A549 (cell line): ENCODE data around the gene C16orf92.

Experiments used
- JUN ChIP-seq, 2 experiments: fragments of >200 bp; sonication (Bioruptor Twin); formaldehyde crosslinking; IDR thresholded peaks; 2 replicates in 1 of 2; 3 replicates in 1 of 2; pipeline ENCODE4 v1.6.1; 2016 to 2017
- RARB ChIP-seq: fragments of 250-450 bp; sonication (Bioruptor Pico); IDR thresholded peaks from 2 replicates; pipeline ENCODE4 v1.8.0; 2021; ENCODE audit warnings: mild to moderate bottlenecking, moderate library complexity
- ZFP36 ChIP-seq: fragments of 450-650 bp; IDR thresholded peaks from 2 replicates; pipeline ENCODE4 v1.6.1; 2014; ENCODE audit warnings: borderline replicate concordance; ENCODE audit not compliant: partially characterized antibody
- ZNF302 ChIP-seq: fragments of 250-450 bp; sonication (Bioruptor Pico); IDR thresholded peaks from 2 replicates; pipeline ENCODE4 v1.9.0; 2021; ENCODE audit warnings: inconsistent platforms, mild to moderate bottlenecking, moderate library complexity
- TF ChIP-seq, protein P1 (sequence below): fragments of 200-600 bp; sonication (generic); IDR thresholded peaks from 2 replicates; pipeline ENCODE4 v1.6.1; 2016; ENCODE audit warnings: antibody characterized with exemption, mild to moderate bottlenecking, moderate library complexity
- TF ChIP-seq, protein P2 (sequence below): fragments of >200 bp; sonication (Bioruptor Twin); formaldehyde crosslinking; IDR thresholded peaks from 3 replicates; pipeline ENCODE4 v1.5.1; 2016

DNA sequence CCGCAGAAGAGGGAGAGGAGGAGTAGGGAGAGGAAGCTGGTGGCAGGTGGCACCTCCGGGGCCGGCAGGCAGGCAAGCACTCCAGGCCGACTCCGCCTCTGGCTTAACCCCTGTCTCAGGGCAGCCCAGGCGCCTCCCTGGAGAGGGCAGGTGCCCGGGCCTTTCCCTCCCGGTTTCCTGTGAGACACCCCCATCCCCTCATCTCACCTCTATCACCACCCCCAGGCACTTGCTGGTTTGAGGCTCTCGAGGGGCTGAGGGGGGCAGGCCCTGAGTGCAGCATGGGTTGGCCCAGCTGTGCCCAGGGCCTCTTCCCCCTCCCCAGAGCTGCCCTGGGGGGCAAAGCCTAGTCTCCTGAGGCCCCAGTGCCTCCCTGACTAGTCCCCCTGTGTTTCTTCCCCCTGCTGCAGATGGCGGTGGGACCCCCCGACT is 18.2 kb upstream of the C16orf92 start:
- no peak for TF ChIP-seq RARB
- TF ChIP-seq ZFP36, result no peak
- TF ChIP-seq, protein P1, sequence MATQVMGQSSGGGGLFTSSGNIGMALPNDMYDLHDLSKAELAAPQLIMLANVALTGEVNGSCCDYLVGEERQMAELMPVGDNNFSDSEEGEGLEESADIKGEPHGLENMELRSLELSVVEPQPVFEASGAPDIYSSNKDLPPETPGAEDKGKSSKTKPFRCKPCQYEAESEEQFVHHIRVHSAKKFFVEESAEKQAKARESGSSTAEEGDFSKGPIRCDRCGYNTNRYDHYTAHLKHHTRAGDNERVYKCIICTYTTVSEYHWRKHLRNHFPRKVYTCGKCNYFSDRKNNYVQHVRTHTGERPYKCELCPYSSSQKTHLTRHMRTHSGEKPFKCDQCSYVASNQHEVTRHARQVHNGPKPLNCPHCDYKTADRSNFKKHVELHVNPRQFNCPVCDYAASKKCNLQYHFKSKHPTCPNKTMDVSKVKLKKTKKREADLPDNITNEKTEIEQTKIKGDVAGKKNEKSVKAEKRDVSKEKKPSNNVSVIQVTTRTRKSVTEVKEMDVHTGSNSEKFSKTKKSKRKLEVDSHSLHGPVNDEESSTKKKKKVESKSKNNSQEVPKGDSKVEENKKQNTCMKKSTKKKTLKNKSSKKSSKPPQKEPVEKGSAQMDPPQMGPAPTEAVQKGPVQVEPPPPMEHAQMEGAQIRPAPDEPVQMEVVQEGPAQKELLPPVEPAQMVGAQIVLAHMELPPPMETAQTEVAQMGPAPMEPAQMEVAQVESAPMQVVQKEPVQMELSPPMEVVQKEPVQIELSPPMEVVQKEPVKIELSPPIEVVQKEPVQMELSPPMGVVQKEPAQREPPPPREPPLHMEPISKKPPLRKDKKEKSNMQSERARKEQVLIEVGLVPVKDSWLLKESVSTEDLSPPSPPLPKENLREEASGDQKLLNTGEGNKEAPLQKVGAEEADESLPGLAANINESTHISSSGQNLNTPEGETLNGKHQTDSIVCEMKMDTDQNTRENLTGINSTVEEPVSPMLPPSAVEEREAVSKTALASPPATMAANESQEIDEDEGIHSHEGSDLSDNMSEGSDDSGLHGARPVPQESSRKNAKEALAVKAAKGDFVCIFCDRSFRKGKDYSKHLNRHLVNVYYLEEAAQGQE, result no peak
- TF ChIP-seq, protein P2, sequence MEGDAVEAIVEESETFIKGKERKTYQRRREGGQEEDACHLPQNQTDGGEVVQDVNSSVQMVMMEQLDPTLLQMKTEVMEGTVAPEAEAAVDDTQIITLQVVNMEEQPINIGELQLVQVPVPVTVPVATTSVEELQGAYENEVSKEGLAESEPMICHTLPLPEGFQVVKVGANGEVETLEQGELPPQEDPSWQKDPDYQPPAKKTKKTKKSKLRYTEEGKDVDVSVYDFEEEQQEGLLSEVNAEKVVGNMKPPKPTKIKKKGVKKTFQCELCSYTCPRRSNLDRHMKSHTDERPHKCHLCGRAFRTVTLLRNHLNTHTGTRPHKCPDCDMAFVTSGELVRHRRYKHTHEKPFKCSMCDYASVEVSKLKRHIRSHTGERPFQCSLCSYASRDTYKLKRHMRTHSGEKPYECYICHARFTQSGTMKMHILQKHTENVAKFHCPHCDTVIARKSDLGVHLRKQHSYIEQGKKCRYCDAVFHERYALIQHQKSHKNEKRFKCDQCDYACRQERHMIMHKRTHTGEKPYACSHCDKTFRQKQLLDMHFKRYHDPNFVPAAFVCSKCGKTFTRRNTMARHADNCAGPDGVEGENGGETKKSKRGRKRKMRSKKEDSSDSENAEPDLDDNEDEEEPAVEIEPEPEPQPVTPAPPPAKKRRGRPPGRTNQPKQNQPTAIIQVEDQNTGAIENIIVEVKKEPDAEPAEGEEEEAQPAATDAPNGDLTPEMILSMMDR, result no peak
- no peak for TF ChIP-seq JUN (IDR thresholded peaks at IDR 0.05)
- TF ChIP-seq ZNF302 (CRISPR knock-in tag), result no peak
